AG04450 (cell line): ENCODE measurements around the gene GALNT9. TPM values are rescaled to one million over a fixed set of nuclear protein-coding genes. Genes with fewer than 3 reads are reported as not detected.
A peak's percentile ranks its signal among the peaks of the same experiment; 100 is the strongest.

ENCODE experiments used
- CTCF ChIA-PET: fragments of 300-600, 350-600 bp; formaldehyde crosslinking; extraction: SDS; loops from one replicate; lab custom pipeline; 2022; ENCODE audit warnings: antibody characterized with exemption, inconsistent platforms; lab: Charles Lee
- POLR2A ChIA-PET: fragments of 350-600 bp; formaldehyde crosslinking; extraction: SDS; loops from one replicate; lab custom pipeline; 2021; ENCODE audit warnings: antibody characterized with exemption, inconsistent platforms; lab: Yijun Ruan, JAX
- DNase-seq: peaks from one replicate; pipeline ENCODE4 v3.0.0-alpha.2; 2011; ENCODE audit warnings: low read depth, low spot score
- H3K27ac ChIP-seq: one replicate; pipeline ENCODE4 v1.5.1; 2012; ENCODE audit warnings: low read depth, low read length, control low read depth
- H3K27me3 ChIP-seq: one replicate; pipeline ENCODE4 v1.6.0; 2012; ENCODE audit warnings: low read length; ENCODE audit not compliant: control insufficient read depth, insufficient read depth
- H3K4me3 ChIP-seq: 2 replicates; pipeline ENCODE4 v1.5.1; 2011; ENCODE audit warnings: mild to moderate bottlenecking, low read depth, low read length, control low read depth
- H3K9me3 ChIP-seq: 2 replicates; pipeline ENCODE4 v1.5.1; 2012; ENCODE audit warnings: low read length; ENCODE audit not compliant: control insufficient read depth, insufficient read depth
- CTCF ChIP-seq: IDR thresholded peaks from 2 replicates; pipeline ENCODE4 v1.5.1; 2011; ENCODE audit warnings: low read depth, low read length, control low read depth, inconsistent platforms
- polyA plus RNA-seq: library from polyadenylated mRNA; depleted of rRNA; stranded (reverse); fragments of >200 nt; gene quantifications from 2 replicates; pipeline ENCODE4 v1.2.3, GENCODE V29; 2011

GALNT9 gene
- polyA plus RNA-seq, 1 experiment: not detected

- Histone ChIP-seq H3K4me3 (no peak overlapping the region), H3K27ac (no peak overlapping the region), H3K9me3 (peaks cover 3% of the 10 kb centered on the region), H3K27me3 (peaks cover 14% of the 10 kb centered on the region)
- DNase-seq: no peak
- no peak for TF ChIP-seq CTCF
- ChIA-PET POLR2A (no interaction called here), CTCF (no interaction called here)
These were observed 45.4 kb upstream of the GALNT9 start for GRCh38 chr12:132374612-132375445.

- Histone ChIP-seq H3K27me3 (peaks cover 12% of the 10 kb centered on the region), H3K27ac (no peak overlapping the region), H3K9me3 (peaks cover 6% of the 10 kb centered on the region), H3K4me3 (no peak overlapping the region)
- POLR2A ChIA-PET: no interaction called here
- DNase-seq: no peak
- CTCF ChIA-PET: interaction anchor here (1.5 kb wide), 1 partner anchor 220 kb away, joined by 3 read pairs; no protein-coding TSS in a partner anchor
- peak; percentile 22; the same call in 1 of the 2 replicates for TF ChIP-seq CTCF
These were observed 44.7 kb upstream of the GALNT9 start for GRCh38 chr12:132373901-132374611.

GRCh38 chr12:132367852-132368251 lies 38.5 kb upstream of the GALNT9 start:
- H3K9me3 ChIP-seq: peaks cover 45% of the 10 kb centered on the region
- no peaks in the 10 kb centered on the region for H3K27me3 ChIP-seq
- H3K4me3 ChIP-seq: no peak overlapping the region
- H3K27ac ChIP-seq: no peak overlapping the region
- CTCF ChIA-PET: no interaction called here
- POLR2A ChIA-PET: no interaction called here
- DNase-seq: no peak
- TF ChIP-seq CTCF: no peak

GRCh38 chr12:132367071-132367851 lies 37.9 kb upstream of the GALNT9 start:
- no peak overlapping the region for H3K4me3 ChIP-seq
- CTCF ChIA-PET: no interaction called here
- H3K27me3 ChIP-seq: no peaks in the 10 kb centered on the region
- POLR2A ChIA-PET: no interaction called here
- DNase-seq: no peak
- H3K9me3 ChIP-seq: peaks cover 50% of the 10 kb centered on the region
- H3K27ac ChIP-seq: no peak overlapping the region
- TF ChIP-seq CTCF: no peak
